Metanephros (tissue), 2 donors: ENCODE measurements around the gene ACYP1. TPM values are rescaled to one million over a fixed set of nuclear protein-coding genes. Genes with fewer than 3 reads are reported as not detected.

Experiments
- small RNA-seq: library from RNA; depleted of rRNA; stranded (forward); fragments of <200 nt; gene quantifications from one replicate; pipeline ENCODE3, GENCODE V24; 2014; ENCODE audit warnings: low replicate concordance
- total RNA-seq: library from RNA; depleted of rRNA; stranded (reverse); fragments of >200 nt; gene quantifications from one replicate; pipeline ENCODE4 v1.2.3, GENCODE V29; 2014

The ACYP1 gene
- total RNA-seq, result 13.8 TPM

GRCh38 chr14:75063491-75064204, at the start of gene ACYP1:
ACYP1 (minus strand) TSS chr14:75064024; CDS start chr14:75063553, 471 bp downstream.

DNA sequence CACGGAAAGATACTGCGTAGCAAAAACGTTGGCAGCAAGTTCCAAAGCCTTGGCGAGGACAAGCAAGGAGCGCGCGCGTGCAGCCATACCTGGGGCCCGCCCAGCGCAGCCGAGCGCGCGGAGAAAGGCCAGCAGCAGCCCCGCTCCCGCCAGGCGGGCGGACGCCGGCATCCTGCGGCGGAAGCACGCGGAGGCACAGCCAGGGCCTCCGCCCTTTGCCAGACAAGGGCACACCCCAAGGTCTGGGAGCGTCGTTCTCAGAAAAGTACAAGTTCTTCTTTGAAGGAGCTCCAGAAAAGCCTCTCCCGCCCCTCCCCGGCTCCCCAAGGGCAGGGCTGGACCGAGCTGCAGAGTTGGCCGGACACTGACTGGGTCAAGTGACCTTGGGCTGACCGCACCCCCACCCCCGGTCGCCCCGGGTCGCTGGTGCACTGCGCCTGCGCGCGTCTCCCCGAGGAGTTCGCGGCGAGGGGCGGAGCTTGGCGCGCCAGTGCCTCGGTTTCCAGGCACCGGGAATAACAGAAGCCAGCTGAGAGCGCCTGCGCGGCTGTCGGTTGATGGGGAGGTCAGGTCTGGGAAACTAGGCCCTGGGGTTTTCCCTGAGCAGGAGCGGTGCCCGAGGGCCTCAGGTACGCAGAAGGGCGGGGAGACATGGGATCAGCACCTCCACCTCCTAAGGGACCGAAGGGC, 5.4 kb upstream of the ACYP1 start, which contains the start of gene ZC2HC1C:
Gene ZC2HC1C (plus strand): TSS at position 521 of the 690 bp plus-strand sequence. CDS start 933 bp downstream, outside the sequence.

GRCh38 chr14:75050852-75051555, 12.8 kb downstream of the ACYP1 start, which contains the start of gene MLH3:
MLH3 (minus strand) TSS chr14:75051467; CDS start chr14:75049655, 1,812 bp downstream.

Small RNAs within 50 kb of the gene (small RNA-seq; reads per million reads assigned to genes)
- gene RNU6-689P, result not detected

Other genes starting within 250 kb of the ACYP1 start
- not detected for gene PROX2, start 187.9 kb downstream of the ACYP1 start, total RNA-seq
- 72.3 TPM for gene DLST, start 182.1 kb downstream of the ACYP1 start, total RNA-seq
- 2.1 TPM for gene RPS6KL1, start 140.8 kb downstream of the ACYP1 start, total RNA-seq
- 9.6 TPM for gene PGF, start 108.4 kb downstream of the ACYP1 start, total RNA-seq
- gene EIF2B2, start 61.1 kb downstream of the ACYP1 start, total RNA-seq, result 39.3 TPM
- 42.4 TPM for gene MLH3, start 12.6 kb downstream of the ACYP1 start, total RNA-seq
- gene ZC2HC1C, start 5.6 kb upstream of the ACYP1 start, total RNA-seq, result 4.5 TPM
- 110 TPM for gene NEK9, start 63.0 kb upstream of the ACYP1 start, total RNA-seq
- gene TMED10, start 112.6 kb upstream of the ACYP1 start, total RNA-seq, result 297 TPM
- 197 TPM for gene FOS, start 214.8 kb upstream of the ACYP1 start, total RNA-seq